Measurements from ENCODE around the gene OR52L1. TPM values are rescaled to one million over a fixed set of nuclear protein-coding genes. Genes with fewer than 3 reads are reported as not detected.

Gene OR52L1
- total and polyA plus RNA-seq, 4 donors = not detected

GRCh38 chr11:6002202-6002699, 15.5 kb upstream of the OR52L1 start:
- H3K36me3 ChIP-seq (ENCODE audit: control insufficient read depth, insufficient read depth, low read length) = no peaks in the 10 kb centered on the region
- no peaks in the 10 kb centered on the region for H3K9me3 ChIP-seq (ENCODE audit: control insufficient read depth, insufficient read depth, low read length)
- WGBS (ENCODE audit: insufficient coverage) = 87% methylated on average over 5 of the region's 7 CpGs
- no peak overlapping the region for H3K4me3 ChIP-seq (ENCODE audit: low read depth, low read length)
- DNase-seq (ENCODE audit: low read depth in 4 of 6, low spot score in 6 of 6) = no peak
- H3K27me3 ChIP-seq (ENCODE audit: control insufficient read depth, insufficient read depth, low read length) = no peaks in the 10 kb centered on the region
- no peaks in the 10 kb centered on the region for H3K4me1 ChIP-seq (ENCODE audit: control insufficient read depth, insufficient read depth, low read length)
- H3K27ac ChIP-seq (ENCODE audit: low read depth, low read length) = no peak overlapping the region

DNA sequence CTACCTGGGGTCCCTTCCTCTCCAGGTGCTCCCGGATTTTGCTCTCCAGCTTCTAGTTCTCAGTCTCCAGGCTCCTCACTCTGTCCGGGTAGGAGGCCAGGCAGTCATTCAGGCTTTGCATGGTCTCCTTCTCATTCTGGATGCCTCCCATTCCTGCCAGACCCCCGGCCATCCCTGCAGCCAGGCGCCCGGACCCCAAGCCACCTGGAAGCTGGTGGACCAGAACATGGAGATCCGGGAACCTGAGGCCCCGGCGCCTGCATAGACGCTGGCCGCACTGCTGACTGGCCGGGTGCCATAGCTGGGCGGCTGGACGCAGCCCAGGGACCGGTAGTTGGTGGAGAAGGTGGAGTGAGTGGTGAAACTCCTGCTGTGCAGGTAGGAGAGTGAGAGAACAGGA, 8.0 kb upstream of the OR52L1 start:
- WGBS (ENCODE audit: insufficient coverage) = 86% methylated on average over 14 of the region's 14 CpGs
- Histone ChIP-seq H3K27me3 (ENCODE audit: control insufficient read depth, insufficient read depth, low read length) (no peaks in the 10 kb centered on the region), H3K4me3 (ENCODE audit: low read depth, low read length) (no peak overlapping the region), H3K27ac (ENCODE audit: low read depth, low read length) (no peak overlapping the region), H3K4me1 (ENCODE audit: control insufficient read depth, insufficient read depth, low read length) (no peaks in the 10 kb centered on the region), H3K9me3 (ENCODE audit: control insufficient read depth, insufficient read depth, low read length) (no peaks in the 10 kb centered on the region), H3K36me3 (ENCODE audit: control insufficient read depth, insufficient read depth, low read length) (no peaks in the 10 kb centered on the region)
- no peak for DNase-seq (ENCODE audit: low read depth in 4 of 6, low spot score in 6 of 6)

- WGBS (ENCODE audit: insufficient coverage) = no CpG with 5 or more reads among the region's 3 CpGs
- no peaks in the 10 kb centered on the region for H3K27me3 ChIP-seq (ENCODE audit: control insufficient read depth, insufficient read depth, low read length)
- H3K4me3 ChIP-seq (ENCODE audit: low read depth, low read length) = no peak overlapping the region
- H3K36me3 ChIP-seq (ENCODE audit: control insufficient read depth, insufficient read depth, low read length) = no peaks in the 10 kb centered on the region
- DNase-seq (ENCODE audit: low read depth in 4 of 6, low spot score in 6 of 6) = no peak
- no peak overlapping the region for H3K27ac ChIP-seq (ENCODE audit: low read depth, low read length)
- H3K4me1 ChIP-seq (ENCODE audit: control insufficient read depth, insufficient read depth, low read length) = no peaks in the 10 kb centered on the region
- H3K9me3 ChIP-seq (ENCODE audit: control insufficient read depth, insufficient read depth, low read length) = no peaks in the 10 kb centered on the region
Observed at GRCh38 chr11:5992604-5993251, 5.9 kb upstream of the OR52L1 start.

GRCh38 chr11:5992150-5992549, 5.4 kb upstream of the OR52L1 start:
- Histone ChIP-seq H3K4me3 (ENCODE audit: low read depth, low read length) (no peak overlapping the region), H3K36me3 (ENCODE audit: control insufficient read depth, insufficient read depth, low read length) (no peaks in the 10 kb centered on the region), H3K27ac (ENCODE audit: low read depth, low read length) (no peak overlapping the region), H3K27me3 (ENCODE audit: control insufficient read depth, insufficient read depth, low read length) (no peaks in the 10 kb centered on the region), H3K9me3 (ENCODE audit: control insufficient read depth, insufficient read depth, low read length) (no peaks in the 10 kb centered on the region), H3K4me1 (ENCODE audit: control insufficient read depth, insufficient read depth, low read length) (no peaks in the 10 kb centered on the region)
- DNase-seq (ENCODE audit: low read depth in 4 of 6, low spot score in 6 of 6) = no peak
- WGBS (ENCODE audit: insufficient coverage) = 90% methylated on average over 2 of the region's 3 CpGs

GRCh38 chr11:5989203-5989602, 2.4 kb upstream of the OR52L1 start:
- no peaks in the 10 kb centered on the region for H3K9me3 ChIP-seq (ENCODE audit: control insufficient read depth, insufficient read depth, low read length)
- no CpG with 5 or more reads among the region's 4 CpGs for WGBS (ENCODE audit: insufficient coverage)
- H3K4me1 ChIP-seq (ENCODE audit: control insufficient read depth, insufficient read depth, low read length) = no peaks in the 10 kb centered on the region
- no peaks in the 10 kb centered on the region for H3K36me3 ChIP-seq (ENCODE audit: control insufficient read depth, insufficient read depth, low read length)
- no peak overlapping the region for H3K4me3 ChIP-seq (ENCODE audit: low read depth, low read length)
- H3K27ac ChIP-seq (ENCODE audit: low read depth, low read length) = no peak overlapping the region
- no peak for DNase-seq (ENCODE audit: low read depth in 4 of 6, low spot score in 6 of 6)
- no peaks in the 10 kb centered on the region for H3K27me3 ChIP-seq (ENCODE audit: control insufficient read depth, insufficient read depth, low read length)

GRCh38 chr11:5983443-5983842, 3.3 kb downstream of the OR52L1 start:
- H3K9me3 ChIP-seq (ENCODE audit: control insufficient read depth, insufficient read depth, low read length) = peaks cover 2% of the 10 kb centered on the region
- H3K27me3 ChIP-seq (ENCODE audit: control insufficient read depth, insufficient read depth, low read length) = no peaks in the 10 kb centered on the region
- no peaks in the 10 kb centered on the region for H3K36me3 ChIP-seq (ENCODE audit: control insufficient read depth, insufficient read depth, low read length)
- no peaks in the 10 kb centered on the region for H3K4me1 ChIP-seq (ENCODE audit: control insufficient read depth, insufficient read depth, low read length)
- no peak overlapping the region for H3K4me3 ChIP-seq (ENCODE audit: low read depth, low read length)
- no peak for DNase-seq (ENCODE audit: low read depth in 4 of 6, low spot score in 6 of 6)
- WGBS (ENCODE audit: insufficient coverage) = no CpG with 5 or more reads among the region's 1 CpG
- no peak overlapping the region for H3K27ac ChIP-seq (ENCODE audit: low read depth, low read length)

GRCh38 chr11:5973530-5973929, 13.3 kb downstream of the OR52L1 start:
- H3K27me3 ChIP-seq (ENCODE audit: control insufficient read depth, insufficient read depth, low read length) = no peaks in the 10 kb centered on the region
- WGBS (ENCODE audit: insufficient coverage) = no CpG with 5 or more reads among the region's 1 CpG
- no peak for DNase-seq (ENCODE audit: low read depth in 4 of 6, low spot score in 6 of 6)
- H3K4me1 ChIP-seq (ENCODE audit: control insufficient read depth, insufficient read depth, low read length) = no peaks in the 10 kb centered on the region
- H3K27ac ChIP-seq (ENCODE audit: low read depth, low read length) = no peak overlapping the region
- no peak overlapping the region for H3K4me3 ChIP-seq (ENCODE audit: low read depth, low read length)
- H3K36me3 ChIP-seq (ENCODE audit: control insufficient read depth, insufficient read depth, low read length) = no peaks in the 10 kb centered on the region
- no peaks in the 10 kb centered on the region for H3K9me3 ChIP-seq (ENCODE audit: control insufficient read depth, insufficient read depth, low read length)

GRCh38 chr11:5968394-5968793, 18.4 kb downstream of the OR52L1 start, which contains the start of gene OR56A5:
Gene OR56A5, minus strand, starts transcription at chr11:5968494. Its CDS starts 0 bp downstream, at chr11:5968494.
- Histone ChIP-seq H3K27me3 (ENCODE audit: control insufficient read depth, insufficient read depth, low read length) (no peaks in the 10 kb centered on the region), H3K36me3 (ENCODE audit: control insufficient read depth, insufficient read depth, low read length) (no peaks in the 10 kb centered on the region), H3K9me3 (ENCODE audit: control insufficient read depth, insufficient read depth, low read length) (no peaks in the 10 kb centered on the region), H3K4me3 (ENCODE audit: low read depth, low read length) (no peak within 1 kb of the TSS), H3K4me1 (ENCODE audit: control insufficient read depth, insufficient read depth, low read length) (no peaks in the 10 kb centered on the region), H3K27ac (ENCODE audit: low read depth, low read length) (no peak within 1 kb of the TSS)
- no peak for DNase-seq (ENCODE audit: low read depth in 4 of 6, low spot score in 6 of 6)

- Histone ChIP-seq H3K27me3 (ENCODE audit: control insufficient read depth, insufficient read depth, low read length) (no peaks in the 10 kb centered on the region), H3K27ac (ENCODE audit: low read depth, low read length) (no peak overlapping the region), H3K36me3 (ENCODE audit: control insufficient read depth, insufficient read depth, low read length) (no peaks in the 10 kb centered on the region), H3K4me1 (ENCODE audit: control insufficient read depth, insufficient read depth, low read length) (no peaks in the 10 kb centered on the region), H3K9me3 (ENCODE audit: control insufficient read depth, insufficient read depth, low read length) (peaks cover 3% of the 10 kb centered on the region), H3K4me3 (ENCODE audit: low read depth, low read length) (no peak overlapping the region)
- WGBS (ENCODE audit: insufficient coverage) = 65% methylated on average over 3 of the region's 3 CpGs
- DNase-seq (ENCODE audit: low read depth in 4 of 6, low spot score in 6 of 6) = no peak
Observed at GRCh38 chr11:5967708-5968107, 19.1 kb downstream of the OR52L1 start.

- no peak overlapping the region for H3K27ac ChIP-seq (ENCODE audit: low read depth, low read length)
- H3K9me3 ChIP-seq (ENCODE audit: control insufficient read depth, insufficient read depth, low read length) = peaks cover 3% of the 10 kb centered on the region
- no peaks in the 10 kb centered on the region for H3K36me3 ChIP-seq (ENCODE audit: control insufficient read depth, insufficient read depth, low read length)
- DNase-seq (ENCODE audit: low read depth in 4 of 6, low spot score in 6 of 6) = no peak
- H3K4me1 ChIP-seq (ENCODE audit: control insufficient read depth, insufficient read depth, low read length) = no peaks in the 10 kb centered on the region
- no peaks in the 10 kb centered on the region for H3K27me3 ChIP-seq (ENCODE audit: control insufficient read depth, insufficient read depth, low read length)
- no peak overlapping the region for H3K4me3 ChIP-seq (ENCODE audit: low read depth, low read length)
- WGBS (ENCODE audit: insufficient coverage) = no CpG with 5 or more reads among the region's 2 CpGs
Observed at GRCh38 chr11:5966958-5967357, 19.8 kb downstream of the OR52L1 start.

Data from spinal cord (tissue), 10 donors.